H1 (cell line): ENCODE measurements around the gene MACROD2. TPM values are rescaled to one million over a fixed set of nuclear protein-coding genes. Genes with fewer than 3 reads are reported as not detected.

ENCODE experiments used
- CTCF ChIA-PET: fragments of 300-600 bp; sonication (Branson Sonifier 250); formaldehyde crosslinking; loops from one replicate; lab custom pipeline; 2021; ENCODE audit not compliant: partially characterized antibody; lab: Charles Lee
- POLR2A ChIA-PET: fragments of 300-600 bp; sonication (Branson Sonifier 250); formaldehyde crosslinking; loops from one replicate; lab custom pipeline; 2021; ENCODE audit warnings: inconsistent platforms; ENCODE audit not compliant: partially characterized antibody; lab: Charles Lee
- DNase-seq, 2 experiments: peaks; one replicate each; pipeline versions ENCODE4 v3.0.0 to v3.0.0-alpha.2; 2010 to 2022; ENCODE audit warnings: low spot score in 2 of 2, low read depth in 1 of 2, mixed read lengths in 1 of 2
- FAIRE-seq: peaks from 2 replicates; lab custom pipeline; 2011; peaks lifted over from hg19 to GRCh38; lab: Jason Lieb, UNC
- H2AFZ ChIP-seq: 2 replicates; pipeline ENCODE4 v1.8.1; 2012; ENCODE audit warnings: low read length, inconsistent platforms
- H2AK5ac ChIP-seq: 2 replicates; pipeline ENCODE4 v1.6.1; 2013; ENCODE audit warnings: low read depth, low read length
- H2BK120ac ChIP-seq: replicated peaks from 2 replicates; pipeline ENCODE3; 2013; ENCODE audit warnings: low read depth, low read length, inconsistent platforms
- H2BK12ac ChIP-seq: 2 replicates; pipeline ENCODE4 v1.6.1; 2013; ENCODE audit warnings: low read depth, low read length
- H2BK15ac ChIP-seq: 2 replicates; pipeline ENCODE4 v1.6.1; 2013; ENCODE audit warnings: low read length
- H2BK20ac ChIP-seq: 2 replicates; pipeline ENCODE4 v1.6.1; 2013; ENCODE audit warnings: low read length
- H2BK5ac ChIP-seq: 2 replicates; pipeline ENCODE4 v1.6.1; 2013; ENCODE audit warnings: low read depth, low read length
- H3K14ac ChIP-seq: 2 replicates; pipeline ENCODE4 v1.6.1; 2013; ENCODE audit warnings: inconsistent platforms; ENCODE audit not compliant: insufficient read length
- H3K18ac ChIP-seq: 2 replicates; pipeline ENCODE4 v1.6.1; 2013; ENCODE audit warnings: low read length; ENCODE audit errors: extremely low read depth
- H3K23ac ChIP-seq: 2 replicates; pipeline ENCODE4 v1.6.1; 2013; ENCODE audit warnings: inconsistent platforms; ENCODE audit not compliant: insufficient read length
- H3K23me2 ChIP-seq: 2 replicates; pipeline ENCODE4 v1.6.1; 2013; ENCODE audit warnings: low read depth, low read length
- H3K27ac ChIP-seq: 2 replicates; pipeline ENCODE4 v1.6.1; 2011; ENCODE audit warnings: low read depth, low read length, inconsistent platforms
- H3K27me3 ChIP-seq, 4 experiments: replicated peaks in 1 of 4; 1 replicate in 1 of 4; 2 replicates in 3 of 4; pipeline versions ENCODE4 v1.6.1 to v1.8.1; 2011 to 2013; ENCODE audit warnings: low read length in 3 of 4, mild to moderate bottlenecking in 3 of 4, inconsistent platforms in 2 of 4, mixed read lengths in 2 of 4, moderate library complexity in 1 of 4; ENCODE audit not compliant: control insufficient read depth in 3 of 4, insufficient read depth in 3 of 4; ENCODE audit errors: extremely low read depth in 1 of 4
- H3K36me3 ChIP-seq, 4 experiments: 2 replicates each; pipeline versions ENCODE4 v1.6.1 to v1.8.1; 2011 to 2013; ENCODE audit warnings: mild to moderate bottlenecking in 4 of 4, low read length in 3 of 4, moderate library complexity in 2 of 4, control low read depth in 1 of 4, inconsistent platforms in 1 of 4; ENCODE audit not compliant: insufficient read depth in 4 of 4, control insufficient read depth in 2 of 4
- H3K4ac ChIP-seq: replicated peaks from 2 replicates; pipeline ENCODE3; 2013; ENCODE audit warnings: low read length, low read depth, mixed read lengths, inconsistent platforms; ENCODE audit not compliant: insufficient read length
- H3K4me1 ChIP-seq, 4 experiments: replicated peaks in 1 of 4; 1 replicate in 1 of 4; 2 replicates in 3 of 4; pipeline versions ENCODE4 v1.6.1 to v1.8.1; 2011 to 2013; ENCODE audit warnings: low read length in 3 of 4, inconsistent platforms in 2 of 4, mixed read lengths in 1 of 4; ENCODE audit not compliant: insufficient read depth in 4 of 4, control insufficient read depth in 3 of 4
- H3K4me2 ChIP-seq, 2 experiments: 2 replicates each; pipeline versions ENCODE4 v1.6.1 to v1.8.1; 2011 to 2013; ENCODE audit warnings: low read depth in 2 of 2, low read length in 2 of 2, control low read depth in 1 of 2, inconsistent platforms in 1 of 2, mild to moderate bottlenecking in 1 of 2; ENCODE audit not compliant: insufficient read depth in 1 of 2
- H3K4me3 ChIP-seq, 4 experiments: fragments of 200-600, 300-600 bp in 1 of 4; sonication (generic), shearing (Covaris generic), sonication (Bioruptor Twin) in 1 of 4; 2 replicates each; pipeline versions ENCODE4 v1.5.1 to v1.8.1; 2011 to 2016; ENCODE audit warnings: low read length in 4 of 4, low read depth in 3 of 4, control low read depth in 2 of 4, inconsistent platforms in 2 of 4, mild to moderate bottlenecking in 2 of 4, mixed read lengths in 1 of 4, moderate library complexity in 1 of 4; ENCODE audit not compliant: insufficient read depth in 2 of 4; ENCODE audit errors: extremely low read depth in 1 of 4
- H3K56ac ChIP-seq: replicated peaks from 2 replicates; pipeline ENCODE3; 2013; ENCODE audit warnings: low read depth, mild to moderate bottlenecking, mixed read lengths, low read length, inconsistent platforms; ENCODE audit not compliant: insufficient read length
- H3K79me1 ChIP-seq: 2 replicates; pipeline ENCODE4 v1.6.1; 2013; ENCODE audit warnings: low read depth, low read length, control low read depth
- H3K79me2 ChIP-seq, 2 experiments: 2 replicates each; pipeline versions ENCODE4 v1.6.1 to v1.8.1; 2012 to 2013; ENCODE audit warnings: low read length in 2 of 2, mild to moderate bottlenecking in 2 of 2, inconsistent platforms in 1 of 2; ENCODE audit not compliant: insufficient read depth in 2 of 2, control insufficient read depth in 1 of 2
- H3K9ac ChIP-seq, 4 experiments: replicated peaks in 1 of 4; 1 replicate in 1 of 4; 2 replicates in 3 of 4; pipeline versions ENCODE4 v1.6.1 to v1.8.1; 2011 to 2013; ENCODE audit warnings: low read depth in 3 of 4, low read length in 3 of 4, control low read depth in 2 of 4, mild to moderate bottlenecking in 2 of 4, moderate library complexity in 2 of 4, inconsistent platforms in 1 of 4; ENCODE audit errors: extremely low read depth in 1 of 4
- H3K9me3 ChIP-seq, 2 experiments: 2 replicates each; pipeline versions ENCODE4 v1.6.1 to v1.8.1; 2012 to 2013; ENCODE audit warnings: mild to moderate bottlenecking in 2 of 2, moderate library complexity in 2 of 2, control low read depth in 1 of 2, inconsistent platforms in 1 of 2, low read depth in 1 of 2, low read length in 1 of 2, mixed read lengths in 1 of 2; ENCODE audit not compliant: insufficient read depth in 2 of 2
- H4K20me1 ChIP-seq, 2 experiments: replicated peaks in 1 of 2; 2 replicates each; pipeline versions ENCODE3 to v1.8.1; 2011 to 2013; ENCODE audit warnings: inconsistent platforms in 2 of 2, low read length in 2 of 2, mild to moderate bottlenecking in 1 of 2; ENCODE audit not compliant: insufficient read depth in 2 of 2, control insufficient read depth in 1 of 2
- H4K5ac ChIP-seq: 2 replicates; pipeline ENCODE4 v1.6.1; 2013; ENCODE audit warnings: low read length, low read depth, mixed read lengths, inconsistent platforms; ENCODE audit not compliant: insufficient read length
- H4K8ac ChIP-seq: 2 replicates; pipeline ENCODE4 v1.8.0; 2013; ENCODE audit warnings: mild to moderate bottlenecking, moderate library complexity, low read length, inconsistent platforms; ENCODE audit not compliant: insufficient read depth; ENCODE audit errors: extremely low read depth
- H4K91ac ChIP-seq: replicated peaks from 2 replicates; pipeline ENCODE3; 2013; ENCODE audit warnings: low read length, mixed read lengths, inconsistent platforms; ENCODE audit not compliant: insufficient read length
- RFX5 ChIP-seq: IDR thresholded peaks from 2 replicates; pipeline ENCODE4 v1.6.1; 2011; ENCODE audit warnings: low read depth, low read length, improper control_type of control experiment, borderline replicate concordance
- SP2 ChIP-seq: IDR thresholded peaks from 2 replicates; pipeline ENCODE4 v1.6.1; 2012; ENCODE audit warnings: mild to moderate bottlenecking, low read length, inconsistent platforms
- WGBS, 2 experiments: shearing (Covaris generic) in 1 of 2; methylation state at CpG; one replicate each; pipeline versions ENCODE4 v1.1.6 to v1.1.7; 2013 to 2015; ENCODE audit warnings: low lambda C conversion rate in 2 of 2, mixed read lengths in 2 of 2, inconsistent platforms in 1 of 2, low coverage in 1 of 2, missing lambda C conversion rate in 1 of 2; ENCODE audit not compliant: insufficient replicate concordance in 2 of 2, insufficient coverage in 1 of 2, insufficient read length in 1 of 2; ENCODE audit errors: extremely low coverage in 1 of 2, missing lambda C conversion rate in 1 of 2; 5-methylcytosine and 5-hydroxymethylcytosine counted together
- polyA plus RNA-seq, 7 experiments: library from polyadenylated mRNA; depleted of rRNA in 3 of 7; stranded (reverse) in 5 of 7; unstranded in 2 of 7; fragments of >200 nt in 5 of 7; fragments of 200-250 nt in 2 of 7; gene quantifications; 1 replicate in 5 of 7; 2 replicates in 1 of 7; 4 replicates in 1 of 7; pipeline versions ENCODE4 v1.2.1 to v1.2.3, GENCODE V29; 2011 to 2013; ENCODE audit warnings: missing spikeins in 2 of 7, mixed read lengths in 2 of 7
- total RNA-seq: library from RNA; stranded (reverse); fragmentation: NEBNext Ultra II Directional; extraction: Animal tissue kit (Norgen Biotek cat#: 25700); gene quantifications from 2 replicates; pipeline ENCODE4 v1.2.1, GENCODE V29; 2021

Gene MACROD2
- total and polyA plus RNA-seq, 2 of the 8 experiments (the other 6 are each of a cell fraction or from before 2014, with no cell fraction given) = 0.70 to 3.9 TPM

- Histone ChIP-seq H3K9me3 (no peaks in the 10 kb centered on the region), H3K27me3 (no peaks in the 10 kb centered on the region), H2BK12ac (no peak overlapping the region), H3K79me2 (no peaks in the 10 kb centered on the region), H3K56ac (no peak overlapping the region), H3K4me2 (no peak overlapping the region), H3K14ac (no peak overlapping the region), H3K79me1 (no peaks in the 10 kb centered on the region), H3K4me3 (no peak overlapping the region), H3K4me1 (no peaks in the 10 kb centered on the region; a peak in 1 of 7 replicates), H2BK120ac (no peak overlapping the region), H4K5ac (no peak overlapping the region), H2AFZ (no peak overlapping the region), H3K4ac (no peak overlapping the region), H3K36me3 (no peaks in the 10 kb centered on the region), H2BK20ac (no peak overlapping the region), H2BK5ac (no peak overlapping the region), H3K18ac (no peak overlapping the region), H4K8ac (no peak overlapping the region), H3K27ac (no peak overlapping the region), H4K20me1 (no peaks in the 10 kb centered on the region), H2AK5ac (no peak overlapping the region), H4K91ac (no peak overlapping the region), H3K23me2 (no peaks in the 10 kb centered on the region), H3K23ac (no peak overlapping the region), H2BK15ac (no peak overlapping the region), H3K9ac (no peak overlapping the region)
- WGBS, 2 experiments = 89% methylated on average over 1 of the region's 1 CpG; no CpG with 5 or more reads in 1 of the 2 experiments
- ChIA-PET CTCF (no interaction called here), POLR2A (no interaction called here)
- TF ChIP-seq RFX5 = no peak
- no peak for TF ChIP-seq SP2
- FAIRE-seq (no peak), DNase-seq (no peak)
Measured at GRCh38 chr20:16048876-16049275, 2053.6 kb downstream of the MACROD2 start.
